ENCODE measurements around the gene ACHE.

Gene ACHE

GRCh38 chr7:100886142-100886935 lies 9.3 kb downstream of the ACHE start:
- H3K4me3 ChIP-seq (ENCODE audit: low read depth, low read length): no peak overlapping the region
- in situ Hi-C loops (cut with HindIII; ENCODE audit: low pct_ligation_motif_present, low sequenced_read_pairs): no loop called here
- DNase-seq: no peak
- TF ChIP-seq, protein P1, sequence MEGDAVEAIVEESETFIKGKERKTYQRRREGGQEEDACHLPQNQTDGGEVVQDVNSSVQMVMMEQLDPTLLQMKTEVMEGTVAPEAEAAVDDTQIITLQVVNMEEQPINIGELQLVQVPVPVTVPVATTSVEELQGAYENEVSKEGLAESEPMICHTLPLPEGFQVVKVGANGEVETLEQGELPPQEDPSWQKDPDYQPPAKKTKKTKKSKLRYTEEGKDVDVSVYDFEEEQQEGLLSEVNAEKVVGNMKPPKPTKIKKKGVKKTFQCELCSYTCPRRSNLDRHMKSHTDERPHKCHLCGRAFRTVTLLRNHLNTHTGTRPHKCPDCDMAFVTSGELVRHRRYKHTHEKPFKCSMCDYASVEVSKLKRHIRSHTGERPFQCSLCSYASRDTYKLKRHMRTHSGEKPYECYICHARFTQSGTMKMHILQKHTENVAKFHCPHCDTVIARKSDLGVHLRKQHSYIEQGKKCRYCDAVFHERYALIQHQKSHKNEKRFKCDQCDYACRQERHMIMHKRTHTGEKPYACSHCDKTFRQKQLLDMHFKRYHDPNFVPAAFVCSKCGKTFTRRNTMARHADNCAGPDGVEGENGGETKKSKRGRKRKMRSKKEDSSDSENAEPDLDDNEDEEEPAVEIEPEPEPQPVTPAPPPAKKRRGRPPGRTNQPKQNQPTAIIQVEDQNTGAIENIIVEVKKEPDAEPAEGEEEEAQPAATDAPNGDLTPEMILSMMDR (IDR thresholded peaks at IDR 0.05; ENCODE audit: low read depth, low read length, missing control alignments): no peak
- H3K36me3 ChIP-seq (replicated peaks): peaks cover 72% of the 10 kb centered on the region
- H3K27me3 ChIP-seq (replicated peaks): no peaks in the 10 kb centered on the region
- H3K27ac ChIP-seq: no peak overlapping the region

DNA sequence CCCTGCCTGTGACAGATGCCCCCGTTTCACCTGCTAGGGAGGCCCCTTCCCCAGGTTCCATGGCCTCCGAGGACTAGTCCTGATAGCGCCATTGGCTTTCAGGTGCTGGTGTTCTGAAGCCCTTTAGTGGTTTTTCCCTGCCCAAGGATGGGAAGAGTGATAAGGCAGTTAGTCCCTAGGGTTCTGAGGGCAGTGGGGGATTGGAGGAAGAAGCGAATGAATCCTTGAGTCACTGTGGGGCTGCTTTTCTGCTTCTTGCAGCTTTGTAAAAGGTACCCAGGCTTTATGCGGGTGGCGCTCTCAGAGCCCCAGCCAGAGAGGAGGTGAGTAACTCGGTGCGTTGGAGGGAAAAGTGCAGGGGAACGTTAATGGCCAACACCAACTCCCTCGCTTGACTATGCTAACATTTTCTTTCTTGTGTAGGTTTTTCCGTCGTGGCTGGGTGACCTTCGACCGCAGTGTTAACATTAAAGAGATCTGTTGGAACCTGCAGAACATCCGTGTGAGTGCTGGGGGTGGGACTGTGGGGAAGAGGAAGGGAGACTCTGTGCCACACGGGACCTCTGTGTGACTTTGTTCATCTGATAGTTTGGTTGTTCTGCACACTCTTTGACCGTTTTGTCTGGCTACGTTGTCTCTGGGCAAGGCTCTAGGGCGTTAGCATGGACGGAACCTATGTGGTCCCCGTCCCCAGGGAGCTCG lies 10.1 kb downstream of the ACHE start:
- in situ Hi-C loops (cut with HindIII; ENCODE audit: low pct_ligation_motif_present, low sequenced_read_pairs): no loop called here
- TF ChIP-seq, protein P1 (IDR thresholded peaks at IDR 0.05; ENCODE audit: low read depth, low read length, missing control alignments): no peak
- Histone ChIP-seq H3K27ac (no peak overlapping the region), H3K36me3 (replicated peaks) (peaks cover 77% of the 10 kb centered on the region), H3K4me3 (ENCODE audit: low read depth, low read length) (no peak overlapping the region), H3K27me3 (replicated peaks) (no peaks in the 10 kb centered on the region)
- DNase-seq: no peak

- TF ChIP-seq, protein P1 (IDR thresholded peaks at IDR 0.05; ENCODE audit: low read depth, low read length, missing control alignments): no peak
- no peak overlapping the region for H3K27ac ChIP-seq
- in situ Hi-C loops (cut with HindIII; ENCODE audit: low pct_ligation_motif_present, low sequenced_read_pairs): no loop called here
- no peak for DNase-seq
- H3K27me3 ChIP-seq (replicated peaks): no peaks in the 10 kb centered on the region
- peaks cover 78% of the 10 kb centered on the region for H3K36me3 ChIP-seq (replicated peaks)
- H3K4me3 ChIP-seq (ENCODE audit: low read depth, low read length): no peak overlapping the region
Observed at GRCh38 chr7:100884736-100885439, 10.8 kb downstream of the ACHE start.

DNA sequence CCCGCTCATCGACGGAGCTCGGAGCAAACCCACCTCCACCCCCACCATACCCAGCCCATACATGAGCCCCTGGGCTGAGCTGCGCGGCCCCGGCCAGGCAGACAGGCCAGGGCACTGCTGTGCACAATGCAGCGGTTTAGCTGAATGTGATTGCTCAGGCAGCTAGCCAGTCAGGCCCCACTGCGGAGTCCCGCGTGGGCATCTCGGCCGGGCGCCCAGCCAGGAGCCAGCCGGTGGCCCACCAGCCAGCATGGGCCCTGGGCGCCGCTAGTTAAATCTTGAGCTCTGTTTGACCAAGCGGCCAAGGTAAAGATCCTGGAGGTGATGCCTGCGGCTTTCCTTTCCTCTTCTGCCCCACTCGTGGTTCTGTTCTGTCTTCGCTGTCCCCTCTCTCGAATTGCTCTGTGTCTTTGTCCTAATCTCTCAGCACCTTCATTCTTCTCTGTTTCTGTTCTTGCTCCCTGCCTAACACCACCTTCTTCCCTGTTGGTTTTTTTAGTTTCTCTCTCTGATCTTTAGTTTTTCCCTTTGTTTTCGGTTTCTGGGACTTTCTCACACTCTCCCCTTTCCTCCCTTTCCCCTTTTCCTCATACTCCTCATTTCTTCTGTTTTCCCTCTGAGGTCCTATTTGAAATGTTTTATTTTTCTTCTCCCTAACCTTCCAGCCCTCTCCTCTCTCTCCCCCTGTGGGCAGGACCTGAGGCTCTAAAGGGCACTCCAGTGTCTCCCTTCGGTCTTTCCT lies 12.7 kb downstream of the ACHE start:
- H3K4me3 ChIP-seq (ENCODE audit: low read depth, low read length): no peak overlapping the region
- in situ Hi-C loops (cut with HindIII; ENCODE audit: low pct_ligation_motif_present, low sequenced_read_pairs): no loop called here
- no peak overlapping the region for H3K27ac ChIP-seq
- no peak for DNase-seq
- TF ChIP-seq, protein P1 (IDR thresholded peaks at IDR 0.05; ENCODE audit: low read depth, low read length, missing control alignments): no peak
- H3K27me3 ChIP-seq (replicated peaks): no peaks in the 10 kb centered on the region
- peaks cover 79% of the 10 kb centered on the region for H3K36me3 ChIP-seq (replicated peaks)

- in situ Hi-C loops (cut with HindIII; ENCODE audit: low pct_ligation_motif_present, low sequenced_read_pairs): no loop called here
- TF ChIP-seq, protein P1 (IDR thresholded peaks at IDR 0.05; ENCODE audit: low read depth, low read length, missing control alignments): no peak
- peaks cover 77% of the 10 kb centered on the region for H3K36me3 ChIP-seq (replicated peaks)
- no peak for DNase-seq
- no peak overlapping the region for H3K27ac ChIP-seq
- H3K27me3 ChIP-seq (replicated peaks): no peaks in the 10 kb centered on the region
- H3K4me3 ChIP-seq (ENCODE audit: low read depth, low read length): no peak overlapping the region
Observed at GRCh38 chr7:100882201-100882600, 13.5 kb downstream of the ACHE start.

Measured in brain microvascular endothelial cell (primary cell).